Neural cell (in vitro differentiated cells): ENCODE results near the gene CD58. TPM values are rescaled to one million over a fixed set of nuclear protein-coding genes. Genes with fewer than 3 reads are reported as not detected.

ENCODE experiments used
- H2AFZ ChIP-seq: fragments of 200-600, 300-800 bp; sonication (generic), shearing (Covaris generic); 2 replicates; pipeline ENCODE4 v1.6.0; 2014; ENCODE audit warnings: low read depth, mild to moderate bottlenecking, antibody characterized with exemption, low read length, moderate library complexity
- H3F3A ChIP-seq: fragments of 200-600 bp; shearing (Covaris generic); 2 replicates; pipeline ENCODE4 v1.6.1; 2016; ENCODE audit warnings: mild to moderate bottlenecking, moderate library complexity, mixed read lengths, antibody characterized with exemption, low read length; ENCODE audit not compliant: insufficient read depth, poor library complexity, severe bottlenecking
- H3K27ac ChIP-seq: fragments of 200-600, 300-800 bp; sonication (generic), shearing (Covaris generic); 2 replicates; pipeline ENCODE4 v1.5.1; 2014; ENCODE audit warnings: mild to moderate bottlenecking, low read length, moderate library complexity
- H3K27me3 ChIP-seq: fragments of 300-800, 200-600 bp; sonication (generic), shearing (Covaris generic); 2 replicates; pipeline ENCODE4 v1.6.0; 2014; ENCODE audit warnings: mild to moderate bottlenecking, low read depth, low read length, moderate library complexity; ENCODE audit not compliant: insufficient read depth
- H3K36me3 ChIP-seq: fragments of 300-800, 200-600 bp; sonication (generic), shearing (Covaris generic); 2 replicates; pipeline ENCODE4 v1.5.1; 2014; ENCODE audit warnings: mild to moderate bottlenecking, antibody characterized with exemption, low read length, moderate library complexity; ENCODE audit not compliant: insufficient read depth
- H3K4me2 ChIP-seq: fragments of 300-800, 200-600 bp; sonication (generic), shearing (Covaris generic); 2 replicates; pipeline ENCODE4 v1.6.0; 2014; ENCODE audit warnings: mild to moderate bottlenecking, low read length
- H3K4me3 ChIP-seq: fragments of 300-800, 200-600 bp; sonication (generic), shearing (Covaris generic); 2 replicates; pipeline ENCODE4 v1.5.1; 2014; ENCODE audit warnings: mild to moderate bottlenecking, low read length, moderate library complexity
- H3K79me2 ChIP-seq: fragments of 200-600 bp; shearing (Covaris generic); replicated peaks from 2 replicates; pipeline ENCODE4 v1.6.0; 2014; ENCODE audit warnings: mild to moderate bottlenecking, low read length, moderate library complexity; ENCODE audit not compliant: insufficient read depth
- H3K9ac ChIP-seq: fragments of 300-800, 200-600 bp; sonication (generic), shearing (Covaris generic); 2 replicates; pipeline ENCODE4 v1.6.1; 2016; ENCODE audit warnings: mild to moderate bottlenecking, low read length, mixed read lengths
- H3K9me2 ChIP-seq: fragments of 200-600 bp; shearing (Covaris generic); 2 replicates; pipeline ENCODE4 v1.6.1; 2016; ENCODE audit warnings: mild to moderate bottlenecking, low read length, mixed read lengths; ENCODE audit not compliant: insufficient read depth
- H3K9me3 ChIP-seq: fragments of 200-600, 300-800 bp; sonication (generic), shearing (Covaris generic); 2 replicates; pipeline ENCODE4 v1.6.1; 2016; ENCODE audit warnings: mild to moderate bottlenecking, mixed run types, low read length, moderate library complexity, mixed read lengths
- H4K20me1 ChIP-seq: fragments of 200-600 bp; shearing (Covaris generic); 2 replicates; pipeline ENCODE4 v1.6.1; 2016; ENCODE audit warnings: mild to moderate bottlenecking, mixed run types; ENCODE audit not compliant: insufficient read depth
- CTCF ChIP-seq: fragments of 450-650 bp; IDR thresholded peaks from 2 replicates; pipeline ENCODE4 v1.5.1; 2014; ENCODE audit warnings: antibody characterized with exemption, mild to moderate bottlenecking, moderate library complexity; ENCODE audit not compliant: poor library complexity, severe bottlenecking
- EP300 ChIP-seq: fragments of 450-650 bp; conservative IDR thresholded peaks from 2 replicates; pipeline ENCODE4 v1.6.1; 2014; ENCODE audit warnings: antibody characterized with exemption, mild to moderate bottlenecking, moderate library complexity; ENCODE audit not compliant: poor library complexity, severe bottlenecking
- EZH2 ChIP-seq: fragments of 200-600, 300-800 bp; shearing (Covaris generic), sonication (generic); IDR thresholded peaks from 2 replicates; pipeline ENCODE4 v1.6.1; 2014; ENCODE audit warnings: antibody characterized with exemption, low read length, borderline replicate concordance, mild to moderate bottlenecking; ENCODE audit not compliant: insufficient read depth, poor library complexity, severe bottlenecking
- MXI1 ChIP-seq: fragments of 450-650 bp; conservative IDR thresholded peaks from 2 replicates; pipeline ENCODE4 v1.6.1; 2014; ENCODE audit warnings: antibody characterized with exemption, mild to moderate bottlenecking; ENCODE audit not compliant: poor library complexity, severe bottlenecking
- POLR2AphosphoS5 ChIP-seq: IDR thresholded peaks from 2 replicates; pipeline ENCODE4 v1.6.1; 2012
- RAD21 ChIP-seq: fragments of 450-650 bp; conservative IDR thresholded peaks from 2 replicates; pipeline ENCODE4 v1.6.1; 2014; ENCODE audit warnings: antibody characterized with exemption, mild to moderate bottlenecking, moderate library complexity
- REST ChIP-seq: IDR thresholded peaks from 2 replicates; pipeline ENCODE4 v1.6.1; 2012; ENCODE audit warnings: borderline replicate concordance
- SMC3 ChIP-seq: fragments of 450-650 bp; conservative IDR thresholded peaks from 2 replicates; pipeline ENCODE4 v1.6.1; 2014; ENCODE audit warnings: antibody characterized with exemption, mild to moderate bottlenecking, moderate library complexity; ENCODE audit not compliant: poor library complexity
- TAF1 ChIP-seq: IDR thresholded peaks from 2 replicates; pipeline ENCODE4 v1.6.1; 2012; ENCODE audit warnings: low read depth
- polyA plus RNA-seq: library from polyadenylated mRNA; depleted of rRNA; stranded (reverse); fragments of >200 nt; gene quantifications from 2 replicates; pipeline ENCODE4 v1.2.3, GENCODE V29; 2014

The CD58 gene
- polyA plus RNA-seq, 1 donor from 2014 or later: 1.8 TPM

GRCh38 chr1:116531917-116532316 is 38.9 kb downstream of the CD58 start:
- Histone ChIP-seq H4K20me1 (no peaks in the 10 kb centered on the region), H3K9me3 (no peaks in the 10 kb centered on the region), H3K9ac (no peak overlapping the region), H3K27ac (no peak overlapping the region), H3K4me3 (no peak overlapping the region), H3K27me3 (no peaks in the 10 kb centered on the region), H3K79me2 (no peaks in the 10 kb centered on the region), H3K9me2 (no peaks in the 10 kb centered on the region), H3K4me2 (no peak overlapping the region), H3F3A (no peaks in the 10 kb centered on the region), H2AFZ (no peak overlapping the region), H3K36me3 (no peaks in the 10 kb centered on the region)
- TF ChIP-seq POLR2AphosphoS5 (no peak), REST (no peak), EZH2 (no peak), TAF1 (no peak), CTCF (no peak), EP300 (no peak), SMC3 (no peak), MXI1 (no peak), RAD21 (no peak)

- Histone ChIP-seq H3K79me2 (no peaks in the 10 kb centered on the region), H4K20me1 (no peaks in the 10 kb centered on the region), H3K9me3 (no peaks in the 10 kb centered on the region), H3K27ac (no peak overlapping the region), H3K36me3 (no peaks in the 10 kb centered on the region), H3K4me3 (no peak overlapping the region), H3K9me2 (no peaks in the 10 kb centered on the region), H2AFZ (no peak overlapping the region), H3K4me2 (no peak overlapping the region), H3K9ac (no peak overlapping the region), H3F3A (no peaks in the 10 kb centered on the region), H3K27me3 (no peaks in the 10 kb centered on the region)
- TF ChIP-seq REST (no peak), CTCF (no peak), EP300 (no peak), RAD21 (no peak), EZH2 (no peak), SMC3 (no peak), TAF1 (no peak), POLR2AphosphoS5 (no peak), MXI1 (no peak)
Measured at GRCh38 chr1:116529681-116530080, 41.1 kb downstream of the CD58 start.
